PC-9 (cell line): ENCODE measurements around the gene DPM2.

Experiments
- CTCF ChIP-seq: fragments of 200-600 bp; sonication (generic); conservative IDR thresholded peaks from 2 replicates; pipeline ENCODE4 v1.6.1; 2017; ENCODE audit warnings: mixed run types, antibody characterized with exemption, mild to moderate bottlenecking, moderate library complexity
- EZH2 ChIP-seq: fragments of 200-600 bp; sonication (generic); IDR thresholded peaks from 2 replicates; pipeline ENCODE4 v1.8.0; 2017; ENCODE audit warnings: antibody characterized with exemption, low read depth

GRCh38 chr9:127941062-127941960 is 3.7 kb upstream of the DPM2 start:
- TF ChIP-seq CTCF (no peak), EZH2 (no peak)
